NT2/D1 (cell line): Measurements from ENCODE around the gene RGL2.

Experiments
- DNase-seq: peaks from one replicate; pipeline ENCODE4 v3.0.0-alpha.2; 2011; ENCODE audit warnings: low read depth, low spot score
- H3K27me3 ChIP-seq: 2 replicates; pipeline ENCODE4 v1.6.0; 2011; ENCODE audit warnings: mild to moderate bottlenecking; ENCODE audit not compliant: insufficient read length, insufficient read depth
- H3K36me3 ChIP-seq: 2 replicates; pipeline ENCODE4 v1.6.1; 2011; ENCODE audit warnings: mild to moderate bottlenecking, low read length, mixed read lengths; ENCODE audit not compliant: insufficient read depth, insufficient read length
- H3K4me1 ChIP-seq: 2 replicates; pipeline ENCODE4 v1.5.1; 2011; ENCODE audit not compliant: insufficient read depth, insufficient read length
- H3K4me3 ChIP-seq: 2 replicates; pipeline ENCODE4 v1.5.1; 2011; ENCODE audit warnings: low read depth; ENCODE audit not compliant: insufficient read length
- H3K9ac ChIP-seq: 2 replicates; pipeline ENCODE4 v1.6.0; 2011; ENCODE audit warnings: low read depth; ENCODE audit not compliant: insufficient read length
- H3K9me3 ChIP-seq: 2 replicates; pipeline ENCODE4 v1.5.1; 2011; ENCODE audit warnings: mild to moderate bottlenecking, low read length; ENCODE audit not compliant: insufficient read depth
- SUZ12 ChIP-seq: IDR thresholded peaks from 2 replicates; pipeline ENCODE4 v1.6.1; 2011; ENCODE audit not compliant: insufficient read length, insufficient read depth; ENCODE audit errors: extremely low read depth
- YY1 ChIP-seq: IDR thresholded peaks from 2 replicates; pipeline ENCODE4 v1.6.1; 2011; ENCODE audit not compliant: insufficient read length, insufficient read depth
- ZNF274 ChIP-seq: IDR thresholded peaks from 2 replicates; pipeline ENCODE4 v1.6.1; 2011; ENCODE audit warnings: mild to moderate bottlenecking, low read depth, low read length

RGL2 gene

DNA sequence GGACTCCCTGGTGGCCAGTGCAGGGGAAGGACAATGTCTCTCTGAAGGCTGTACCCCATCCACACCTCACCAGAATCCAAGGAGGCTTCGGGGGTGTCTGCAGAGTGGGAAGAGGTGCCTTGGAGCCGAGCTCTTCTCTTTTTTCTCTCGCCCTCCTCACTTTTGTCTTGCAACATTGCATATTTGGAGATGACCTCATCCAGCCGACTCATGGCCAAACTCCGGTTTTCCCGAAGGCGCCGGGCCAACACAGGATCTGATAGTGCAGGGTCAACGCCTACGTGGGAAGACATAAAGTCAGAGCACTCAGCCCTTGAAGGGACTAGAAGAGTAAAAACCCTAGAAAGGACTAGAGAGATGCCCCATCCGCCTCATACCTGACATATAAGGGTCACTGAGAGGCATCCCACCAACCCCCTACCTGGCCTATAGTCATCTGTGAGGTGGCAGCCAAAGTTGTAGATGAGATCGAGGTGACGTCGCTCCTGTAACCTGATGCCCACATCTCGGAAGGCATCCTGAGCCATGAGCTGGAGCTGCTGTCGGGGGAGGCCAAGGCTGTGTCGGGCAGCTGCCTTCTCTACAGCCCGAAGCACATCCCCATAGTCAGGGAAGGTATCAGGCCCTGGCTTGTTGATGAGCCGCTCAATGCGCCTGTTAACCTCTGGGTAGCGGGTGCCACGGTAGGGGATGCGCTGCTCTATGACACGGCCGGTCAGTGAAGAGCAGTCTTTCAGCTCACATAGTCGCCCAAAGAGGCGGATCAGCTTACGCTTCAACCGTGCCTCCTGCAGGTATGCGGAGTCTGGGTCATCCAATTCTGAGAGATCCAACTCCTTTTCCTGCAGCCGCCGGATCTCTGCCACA is 21.8 kb upstream of the RGL2 start:
- H3K36me3 ChIP-seq, result peaks cover 43% of the 10 kb centered on the region
- H3K4me3 ChIP-seq, result no peak overlapping the region
- no peaks in the 10 kb centered on the region for H3K27me3 ChIP-seq
- H3K4me1 ChIP-seq, result peaks cover 11% of the 10 kb centered on the region
- no peak for DNase-seq
- peak overlapping the region; percentile 59 for H3K9ac ChIP-seq
- TF ChIP-seq YY1, result no peak
- TF ChIP-seq ZNF274, result no peak
- no peak for TF ChIP-seq SUZ12
- no peaks in the 10 kb centered on the region for H3K9me3 ChIP-seq

DNA sequence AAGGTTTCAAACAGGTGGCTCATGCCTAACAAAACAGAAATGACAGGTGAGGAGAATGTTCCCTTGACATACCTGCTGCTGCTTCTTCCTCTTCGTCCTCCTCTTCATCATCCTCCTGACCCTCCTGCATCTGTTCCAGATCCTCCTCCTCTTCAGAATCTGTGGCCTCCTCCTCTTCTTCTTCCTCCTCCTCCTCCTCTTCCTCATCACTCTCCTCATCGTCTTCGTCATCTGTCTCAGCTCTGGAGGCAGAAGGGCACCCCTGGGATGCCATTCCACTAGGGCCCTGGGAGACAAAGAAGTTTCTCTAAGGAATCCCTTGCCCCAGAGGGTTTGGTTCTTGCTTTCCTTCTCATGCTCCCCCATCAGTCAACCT is 21.2 kb upstream of the RGL2 start:
- TF ChIP-seq SUZ12 (no peak), YY1 (no peak), ZNF274 (no peak)
- peak overlapping the region; percentile 10 for H3K9ac ChIP-seq
- no peak overlapping the region for H3K4me3 ChIP-seq
- H3K4me1 ChIP-seq, result peaks cover 11% of the 10 kb centered on the region
- peaks cover 49% of the 10 kb centered on the region for H3K36me3 ChIP-seq
- DNase-seq, result no peak
- no peaks in the 10 kb centered on the region for H3K9me3 ChIP-seq
- H3K27me3 ChIP-seq, result no peaks in the 10 kb centered on the region

DNA sequence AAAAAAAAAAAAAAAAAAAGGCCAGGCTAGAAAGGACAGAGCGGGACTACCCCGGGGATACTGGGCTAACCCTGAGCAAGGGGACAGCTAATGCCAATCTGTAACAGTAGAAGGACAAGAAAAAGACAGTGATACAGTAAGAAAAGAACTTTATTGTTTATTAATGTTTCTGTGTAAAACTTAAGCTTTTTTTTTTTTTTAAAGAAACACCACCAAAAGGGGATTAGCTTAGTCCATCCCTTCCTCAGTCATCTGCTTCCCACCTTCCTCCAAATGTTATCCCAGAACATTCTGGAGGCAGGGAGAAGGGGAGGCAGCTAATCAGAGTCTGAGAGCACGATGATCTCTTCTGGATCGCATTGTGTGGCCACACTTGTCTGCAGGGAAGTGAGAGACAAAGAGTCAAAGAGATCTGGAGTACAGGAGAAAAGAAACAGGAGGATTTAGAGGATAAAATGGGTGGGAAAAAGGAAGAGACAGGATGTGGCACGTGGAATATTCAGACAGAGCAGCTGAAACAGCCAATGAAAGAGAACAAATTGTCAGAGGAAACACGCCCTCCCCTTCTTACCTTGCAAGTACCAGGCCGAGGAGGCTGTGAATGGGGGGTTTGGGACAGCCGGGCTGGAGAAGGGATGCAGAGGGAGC is 19.8 kb upstream of the RGL2 start:
- Histone ChIP-seq H3K4me3 (peak overlapping the region; percentile 18), H3K4me1 (peaks cover 14% of the 10 kb centered on the region)

DNA sequence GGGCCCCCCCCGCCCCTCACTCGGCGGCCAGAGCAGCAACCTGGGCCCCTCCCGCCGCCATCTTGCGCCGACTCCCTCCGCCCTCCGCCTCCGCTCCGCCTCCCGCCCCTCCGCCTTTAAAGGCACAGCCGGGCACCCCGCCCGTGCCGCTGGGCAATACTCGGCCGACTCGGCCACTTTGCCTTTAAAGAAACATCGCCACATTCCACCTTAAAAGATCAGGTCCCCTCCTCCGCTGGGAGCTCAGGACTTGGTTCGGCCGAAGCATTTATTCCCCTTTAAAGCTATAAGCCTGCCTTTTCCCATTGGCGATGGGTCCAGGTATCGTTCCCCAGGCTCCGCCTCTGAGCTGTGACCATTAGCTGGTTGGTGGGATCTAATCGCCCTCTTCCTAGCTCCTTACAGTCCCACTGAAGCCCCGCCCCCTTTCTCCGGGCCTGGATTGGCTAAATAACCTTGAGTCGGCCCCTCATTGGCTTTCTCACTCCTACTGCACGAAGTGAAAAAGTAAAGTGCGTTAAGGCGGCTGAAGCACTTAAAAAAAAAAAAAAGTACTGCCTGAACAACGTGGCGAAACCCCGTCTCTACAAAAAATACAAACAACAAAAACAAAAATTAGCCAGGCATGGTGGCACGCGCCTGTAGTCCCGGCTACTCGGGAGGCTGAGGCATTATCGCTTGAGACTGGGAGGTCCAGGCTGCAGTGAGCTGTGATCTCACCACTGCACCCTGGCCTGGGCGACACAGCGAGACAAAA is 19.1 kb upstream of the RGL2 start, which contains the start of gene ZBTB22:
TSS of gene ZBTB22 (minus strand) at position 76 of the 757 bp plus-strand sequence. CDS start 828 bp downstream, outside the sequence.
- Histone ChIP-seq H3K4me1 (peaks cover 14% of the 10 kb centered on the region), H3K9me3 (no peaks in the 10 kb centered on the region), H3K4me3 (peak within 1 kb of the TSS; percentile 45), H3K9ac (peak within 1 kb of the TSS; percentile 57), H3K36me3 (peaks cover 49% of the 10 kb centered on the region), H3K27me3 (no peaks in the 10 kb centered on the region)
- peak; percentile 95 for DNase-seq
- TF ChIP-seq ZNF274 (no peak), YY1 (no peak), SUZ12 (no peak)

More for the DNA sequence above, 19.8 kb upstream of the RGL2 start:
- no peaks in the 10 kb centered on the region for H3K27me3 ChIP-seq
- DNase-seq, result no peak
- H3K9me3 ChIP-seq, result no peaks in the 10 kb centered on the region
- H3K36me3 ChIP-seq, result peaks cover 49% of the 10 kb centered on the region
- no peak for TF ChIP-seq ZNF274
- no peak for TF ChIP-seq YY1
- TF ChIP-seq SUZ12, result no peak
- peak overlapping the region; percentile 57 for H3K9ac ChIP-seq

DNA sequence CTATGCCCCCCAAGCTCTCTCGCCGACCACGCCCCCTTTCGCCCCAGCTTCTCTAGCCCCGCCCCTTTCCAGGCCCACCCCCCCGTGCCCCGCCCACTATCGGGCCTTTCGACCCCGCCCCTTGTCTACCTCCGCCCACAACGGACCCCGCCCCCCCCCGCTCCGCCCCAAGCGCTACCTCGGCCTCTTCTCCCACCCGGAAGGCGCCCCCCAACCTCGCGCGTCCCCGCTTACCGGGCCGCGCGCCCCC is 18.6 kb upstream of the RGL2 start:
- Histone ChIP-seq H3K4me3 (peak overlapping the region; percentile 25), H3K36me3 (peaks cover 49% of the 10 kb centered on the region), H3K4me1 (peaks cover 14% of the 10 kb centered on the region), H3K9me3 (no peaks in the 10 kb centered on the region), H3K27me3 (no peaks in the 10 kb centered on the region), H3K9ac (no peak overlapping the region)
- TF ChIP-seq SUZ12 (no peak), YY1 (no peak), ZNF274 (no peak)
- no peak for DNase-seq

DNA sequence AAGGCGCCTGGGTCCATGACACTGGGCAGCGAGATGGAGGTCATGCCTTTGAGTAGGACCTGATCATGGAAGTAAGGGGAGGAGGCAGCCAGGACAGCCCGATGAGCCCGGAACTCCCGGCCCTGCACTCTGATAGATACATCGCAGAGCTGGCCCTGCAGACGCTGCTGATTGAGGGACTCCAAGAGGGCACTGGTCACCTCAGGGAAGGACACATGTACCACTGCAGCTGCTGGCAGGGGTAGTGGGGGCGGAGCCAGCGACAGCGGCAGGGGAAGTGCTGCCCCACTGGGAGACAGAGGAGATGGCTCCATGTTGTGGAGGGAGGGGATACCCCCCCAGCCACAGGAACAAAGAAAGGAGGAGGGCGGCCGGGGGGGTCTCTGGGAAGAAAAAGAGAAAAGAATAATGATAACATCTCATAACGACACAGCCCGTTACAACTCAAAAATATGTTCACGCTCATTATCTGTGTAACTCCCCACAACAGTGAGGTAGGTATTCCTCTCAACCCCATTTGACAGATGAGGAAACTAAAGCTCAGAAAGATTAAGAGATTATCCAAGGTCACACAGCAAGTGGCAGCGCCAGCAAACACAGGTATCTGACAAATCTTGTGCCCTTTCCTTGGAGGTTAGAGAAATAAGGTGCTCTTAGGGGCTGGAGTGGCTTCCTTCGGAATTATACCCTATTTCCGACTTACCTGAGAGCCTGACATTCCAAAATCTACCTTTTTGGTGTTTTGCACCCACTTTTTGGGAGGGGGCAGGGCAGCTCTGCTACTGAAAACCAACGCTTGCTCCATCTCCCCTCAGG is 18.1 kb upstream of the RGL2 start:
- Histone ChIP-seq H3K36me3 (peaks cover 49% of the 10 kb centered on the region), H3K9me3 (no peaks in the 10 kb centered on the region)

More for the DNA sequence above, 18.1 kb upstream of the RGL2 start:
- no peak overlapping the region for H3K9ac ChIP-seq
- DNase-seq, result no peak
- peaks cover 14% of the 10 kb centered on the region for H3K4me1 ChIP-seq
- no peaks in the 10 kb centered on the region for H3K27me3 ChIP-seq
- TF ChIP-seq SUZ12, result no peak
- TF ChIP-seq ZNF274, result no peak
- TF ChIP-seq YY1, result no peak
- H3K4me3 ChIP-seq, result peak overlapping the region; percentile 25
